Neuronal stem cell (in vitro differentiated cells): Measurements from ENCODE around the gene SLC1A1.

ENCODE experiments used
- DNase-seq: peaks from one replicate; pipeline ENCODE4 v3.0.0-alpha.2; 2013; ENCODE audit warnings: low spot score
- H2AFZ ChIP-seq: one replicate; pipeline ENCODE4 v1.6.1; 2013; ENCODE audit warnings: mild to moderate bottlenecking, low read length, inconsistent platforms
- H2AK5ac ChIP-seq: 2 replicates; pipeline ENCODE4 v1.6.1; 2013; ENCODE audit warnings: low read depth, mild to moderate bottlenecking, inconsistent platforms, low read length, moderate library complexity, mixed read lengths
- H2BK120ac ChIP-seq: 2 replicates; pipeline ENCODE4 v1.6.1; 2013; ENCODE audit warnings: low read depth, mild to moderate bottlenecking, inconsistent platforms, low read length, moderate library complexity, mixed read lengths
- H2BK12ac ChIP-seq: one replicate; pipeline ENCODE4 v1.6.1; 2013; ENCODE audit warnings: low read length, inconsistent platforms
- H2BK15ac ChIP-seq: 2 replicates; pipeline ENCODE4 v1.6.1; 2013; ENCODE audit warnings: mild to moderate bottlenecking, low read length, inconsistent platforms, mixed read lengths
- H2BK5ac ChIP-seq: one replicate; pipeline ENCODE4 v1.6.1; 2013; ENCODE audit warnings: inconsistent platforms, mild to moderate bottlenecking, low read length, moderate library complexity
- H3K14ac ChIP-seq: one replicate; pipeline ENCODE4 v1.6.1; 2013; ENCODE audit warnings: low read length, inconsistent platforms
- H3K18ac ChIP-seq: 2 replicates; pipeline ENCODE4 v1.6.1; 2013; ENCODE audit warnings: low read length, inconsistent platforms
- H3K23ac ChIP-seq: 2 replicates; pipeline ENCODE4 v1.6.1; 2013; ENCODE audit warnings: low read depth, mild to moderate bottlenecking, mixed read lengths, low read length, inconsistent platforms; ENCODE audit not compliant: poor library complexity
- H3K27ac ChIP-seq: replicated peaks from 3 replicates; pipeline ENCODE4 v1.5.1; 2013; ENCODE audit warnings: low read length, inconsistent platforms
- H3K27me3 ChIP-seq, 3 experiments: 2 replicates each; pipeline ENCODE4 v1.6.1; 2013; ENCODE audit warnings: low read length in 3 of 3, mild to moderate bottlenecking in 2 of 3, inconsistent platforms in 1 of 3, low read depth in 1 of 3, mixed read lengths in 1 of 3, moderate library complexity in 1 of 3; ENCODE audit not compliant: control insufficient read depth in 3 of 3, insufficient read depth in 3 of 3
- H3K36me3 ChIP-seq, 2 donors: replicated peaks in 1 of 2; 2 replicates each; pipeline ENCODE4 v1.6.1; 2013; ENCODE audit warnings: low read length in 2 of 2; ENCODE audit not compliant: control insufficient read depth in 2 of 2, insufficient read depth in 2 of 2
- H3K4ac ChIP-seq: 2 replicates; pipeline ENCODE4 v1.6.1; 2013; ENCODE audit warnings: inconsistent platforms, mild to moderate bottlenecking, low read length, moderate library complexity
- H3K4me1 ChIP-seq, 2 donors: 1 replicate in 1 of 2; 2 replicates in 1 of 2; pipeline ENCODE4 v1.6.1; 2013; ENCODE audit warnings: low read length in 2 of 2, low read depth in 1 of 2; ENCODE audit not compliant: control insufficient read depth in 2 of 2, insufficient read depth in 1 of 2
- H3K4me2 ChIP-seq: one replicate; pipeline ENCODE4 v1.6.1; 2013; ENCODE audit warnings: mild to moderate bottlenecking, low read length, inconsistent platforms; ENCODE audit not compliant: insufficient read depth, poor library complexity, severe bottlenecking
- H3K4me3 ChIP-seq, 2 donors: 2 replicates each; pipeline ENCODE4 v1.5.1; 2013; ENCODE audit warnings: low read length in 2 of 2, mild to moderate bottlenecking in 2 of 2, inconsistent platforms in 1 of 2, moderate library complexity in 1 of 2
- H3K79me1 ChIP-seq: one replicate; pipeline ENCODE4 v1.6.1; 2013; ENCODE audit warnings: low read depth, mild to moderate bottlenecking, inconsistent platforms, low read length, moderate library complexity
- H3K9ac ChIP-seq: one replicate; pipeline ENCODE4 v1.6.1; 2013; ENCODE audit warnings: mild to moderate bottlenecking, low read depth, low read length, inconsistent platforms; ENCODE audit not compliant: poor library complexity
- H3K9me3 ChIP-seq, 2 donors: replicated peaks in 1 of 2; 2 replicates each; pipeline versions ENCODE3 to v1.6.1; 2013; ENCODE audit warnings: low read length in 2 of 2, mild to moderate bottlenecking in 2 of 2, inconsistent platforms in 1 of 2, low read depth in 1 of 2, mixed read lengths in 1 of 2, moderate library complexity in 1 of 2; ENCODE audit not compliant: control insufficient read depth in 2 of 2, insufficient read depth in 1 of 2
- H4K8ac ChIP-seq: one replicate; pipeline ENCODE4 v1.6.1; 2013; ENCODE audit warnings: low read depth, mild to moderate bottlenecking, inconsistent platforms, low read length, moderate library complexity
- H4K91ac ChIP-seq: one replicate; pipeline ENCODE4 v1.6.1; 2013; ENCODE audit warnings: low read length, low read depth, mild to moderate bottlenecking, inconsistent platforms; ENCODE audit not compliant: poor library complexity
- WGBS, 2 donors: extraction: QIAGEN DNeasy Blood & Tissue Kit; methylation state at CpG; one replicate each; pipeline ENCODE4 v1.1.7; 2013; ENCODE audit warnings: missing lambda C conversion rate in 2 of 2, mixed read lengths in 1 of 2; ENCODE audit not compliant: insufficient read length in 2 of 2, insufficient replicate concordance in 1 of 2; ENCODE audit errors: extremely low coverage in 2 of 2; 5-methylcytosine and 5-hydroxymethylcytosine counted together

SLC1A1 gene

DNA sequence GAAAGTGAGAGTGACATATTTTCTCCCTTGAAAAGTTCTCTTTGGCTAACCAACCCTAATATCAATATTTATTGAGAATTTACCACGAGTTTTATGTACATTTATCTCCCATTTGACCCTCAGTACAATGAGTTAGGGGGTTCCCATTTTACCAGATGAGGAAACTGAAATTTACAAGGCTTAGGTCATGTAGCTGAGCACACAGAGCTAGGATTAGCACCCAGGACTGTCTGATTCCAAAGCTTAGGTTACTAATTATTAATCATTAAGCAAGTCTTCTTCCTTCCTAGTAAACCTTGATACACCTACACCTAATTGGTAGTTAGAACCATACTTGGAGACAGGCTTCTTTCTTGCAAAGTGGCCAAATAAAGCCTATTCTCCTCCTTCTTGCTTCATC lies 12.2 kb downstream of the SLC1A1 start:
- no peak overlapping the region for H3K18ac ChIP-seq
- H4K8ac ChIP-seq, result no peak overlapping the region
- no peaks in the 10 kb centered on the region for H3K4me1 ChIP-seq
- H3K9me3 ChIP-seq, result no peaks in the 10 kb centered on the region
- no peak overlapping the region for H2BK15ac ChIP-seq
- H2BK5ac ChIP-seq, result no peak overlapping the region
- no peak overlapping the region for H3K9ac ChIP-seq
- no peak overlapping the region for H2BK120ac ChIP-seq
- no peaks in the 10 kb centered on the region for H3K36me3 ChIP-seq
- no peak overlapping the region for H2AFZ ChIP-seq
- no peak overlapping the region for H2BK12ac ChIP-seq
- no peak overlapping the region for H3K23ac ChIP-seq
- no peak overlapping the region for H4K91ac ChIP-seq
- H3K27ac ChIP-seq, result no peak overlapping the region
- H3K79me1 ChIP-seq, result no peaks in the 10 kb centered on the region
- H2AK5ac ChIP-seq, result no peak overlapping the region
- no peak overlapping the region for H3K14ac ChIP-seq
- H3K4ac ChIP-seq, result no peak overlapping the region
- DNase-seq, result no peak
- no peak overlapping the region for H3K4me2 ChIP-seq
- no CpG with 5 or more reads among the region's 1 CpG for WGBS, 2 donors
- no peaks in the 10 kb centered on the region for H3K27me3 ChIP-seq
- no peak overlapping the region for H3K4me3 ChIP-seq

DNA sequence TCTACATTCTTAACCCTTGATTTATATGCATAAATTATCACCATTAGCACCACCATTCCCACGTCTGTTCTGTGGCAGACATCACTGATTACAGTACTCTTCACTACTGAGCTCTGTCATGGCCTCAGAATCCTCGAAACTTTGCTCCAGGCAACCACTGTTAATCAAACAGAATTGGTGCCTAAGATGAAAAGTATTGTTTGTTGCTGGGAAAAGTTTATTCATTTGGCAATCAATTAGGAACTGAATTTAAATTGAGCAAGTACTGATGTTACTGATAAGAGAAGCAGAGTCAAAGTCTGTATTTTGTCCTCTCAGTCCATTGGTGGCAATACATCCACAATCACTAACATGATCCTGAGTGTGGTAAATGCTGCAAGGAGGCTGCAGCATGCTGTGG lies 12.8 kb downstream of the SLC1A1 start:
- Histone ChIP-seq H3K9me3 (no peaks in the 10 kb centered on the region), H3K27me3 (no peaks in the 10 kb centered on the region), H3K4me2 (no peak overlapping the region), H4K8ac (no peak overlapping the region), H3K79me1 (no peaks in the 10 kb centered on the region), H3K4me1 (no peaks in the 10 kb centered on the region), H2AK5ac (no peak overlapping the region), H2BK120ac (no peak overlapping the region), H3K23ac (no peak overlapping the region), H3K9ac (no peak overlapping the region), H4K91ac (no peak overlapping the region), H2AFZ (no peak overlapping the region), H3K4me3 (no peak overlapping the region), H3K14ac (no peak overlapping the region), H3K36me3 (no peaks in the 10 kb centered on the region), H3K18ac (no peak overlapping the region), H3K4ac (no peak overlapping the region), H2BK5ac (no peak overlapping the region), H3K27ac (no peak overlapping the region), H2BK12ac (no peak overlapping the region), H2BK15ac (no peak overlapping the region)
- DNase-seq, result no peak
- no CpG with 5 or more reads among the region's 2 CpGs for WGBS, 2 donors

DNA sequence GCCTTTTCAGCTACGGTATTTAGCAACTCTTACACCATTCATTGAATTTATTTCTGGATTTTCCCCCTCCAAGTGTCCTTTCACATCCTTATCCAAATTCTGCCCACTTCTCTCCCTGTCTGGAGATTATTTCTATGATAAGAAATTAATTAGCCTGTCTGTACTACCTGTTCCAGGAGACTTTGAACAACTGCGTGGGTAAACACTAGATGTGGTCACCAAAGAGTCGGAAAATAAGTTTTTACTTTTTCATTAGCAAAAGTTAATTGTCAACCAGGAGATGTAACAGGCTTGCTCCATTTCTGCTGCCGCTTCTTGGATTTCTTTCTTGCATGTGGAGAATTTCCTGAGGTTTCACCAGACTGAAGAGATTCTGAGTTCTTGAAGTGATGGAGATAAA lies 14.0 kb downstream of the SLC1A1 start:
- H3K27me3 ChIP-seq, result no peaks in the 10 kb centered on the region
- DNase-seq, result no peak
- H4K8ac ChIP-seq, result no peak overlapping the region
- no peak overlapping the region for H3K18ac ChIP-seq
- no peaks in the 10 kb centered on the region for H3K79me1 ChIP-seq
- H2BK12ac ChIP-seq, result no peak overlapping the region
- H3K4me3 ChIP-seq, result no peak overlapping the region
- H3K27ac ChIP-seq, result no peak overlapping the region
- no CpG with 5 or more reads among the region's 4 CpGs for WGBS, 2 donors
- no peak overlapping the region for H2BK15ac ChIP-seq
- H3K4ac ChIP-seq, result no peak overlapping the region
- no peaks in the 10 kb centered on the region for H3K9me3 ChIP-seq
- H3K4me2 ChIP-seq, result no peak overlapping the region
- no peak overlapping the region for H2AFZ ChIP-seq
- H4K91ac ChIP-seq, result no peak overlapping the region
- no peak overlapping the region for H2BK120ac ChIP-seq
- H3K4me1 ChIP-seq, result peaks cover 0 to 1% of the 10 kb centered on the region in 2 donors
- no peak overlapping the region for H3K9ac ChIP-seq
- no peak overlapping the region for H2BK5ac ChIP-seq
- no peak overlapping the region for H2AK5ac ChIP-seq
- H3K14ac ChIP-seq, result no peak overlapping the region
- no peaks in the 10 kb centered on the region for H3K36me3 ChIP-seq
- H3K23ac ChIP-seq, result no peak overlapping the region

DNA sequence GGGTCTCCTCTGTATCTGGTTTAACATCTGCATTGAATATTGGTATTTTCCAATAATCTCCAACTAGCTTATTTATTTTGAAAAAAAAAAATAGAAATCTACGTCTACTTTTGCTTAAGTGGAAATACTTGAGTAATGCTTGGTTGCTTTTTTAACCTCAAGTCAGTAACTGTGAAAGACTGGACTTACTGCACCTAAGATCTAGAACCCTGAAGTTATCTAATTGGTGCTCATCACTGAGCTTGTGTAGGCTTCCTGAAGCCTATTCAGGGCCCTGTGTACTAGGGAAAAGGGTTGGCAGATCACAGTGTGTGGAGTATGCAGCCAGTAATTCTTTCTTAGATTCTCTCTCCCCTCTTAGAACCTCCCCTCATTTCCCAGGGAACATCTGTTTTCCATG lies 16.2 kb downstream of the SLC1A1 start:
- H3K79me1 ChIP-seq, result no peaks in the 10 kb centered on the region

More for the DNA sequence above, 16.2 kb downstream of the SLC1A1 start:
- Histone ChIP-seq H2BK120ac (no peak overlapping the region), H3K4me2 (no peak overlapping the region), H3K14ac (no peak overlapping the region), H3K27ac (no peak overlapping the region), H3K4ac (no peak overlapping the region), H2BK12ac (no peak overlapping the region), H3K36me3 (no peaks in the 10 kb centered on the region), H2AK5ac (no peak overlapping the region), H2BK5ac (no peak overlapping the region), H3K23ac (no peak overlapping the region), H4K8ac (no peak overlapping the region), H3K27me3 (no peaks in the 10 kb centered on the region), H3K4me3 (no peak overlapping the region), H3K9me3 (peaks cover 0 to 2% of the 10 kb centered on the region in 2 donors), H4K91ac (no peak overlapping the region), H3K9ac (no peak overlapping the region), H2BK15ac (no peak overlapping the region), H3K18ac (no peak overlapping the region), H2AFZ (no peak overlapping the region), H3K4me1 (peaks cover 0 to 1% of the 10 kb centered on the region in 2 donors)
- WGBS, 2 donors, result no CpG with 5 or more reads among the region's 1 CpG
- DNase-seq, result no peak
